GM19023 (cell line): ENCODE data around the gene SELENOP.
"Not testable (repeated sequence)": the region's sequence is repeated elsewhere in the genome, so short reads cannot be mapped to it uniquely, and the experiment has no call there.

Experiments used
- ATAC-seq: cut with Tn5 transposase; IDR thresholded peaks from one replicate; pipeline ENCODE4 v1.9.1; 2021; ENCODE audit warnings: mild to moderate bottlenecking, moderate library complexity; ENCODE audit not compliant: unreplicated experiment

The SELENOP gene

GRCh38 chr5:42828671-42829070, 17.0 kb upstream of the SELENOP start:
- ATAC-seq: no peak

- no peak for ATAC-seq
Measured at GRCh38 chr5:42826757-42827515, 15.2 kb upstream of the SELENOP start.

GRCh38 chr5:42825422-42826148, 13.9 kb upstream of the SELENOP start:
- no peak for ATAC-seq

GRCh38 chr5:42824347-42824976, 12.8 kb upstream of the SELENOP start:
- ATAC-seq: no peak

- no peak for ATAC-seq
Measured at GRCh38 chr5:42822548-42822947, 10.9 kb upstream of the SELENOP start.

GRCh38 chr5:42819745-42820144, 8.1 kb upstream of the SELENOP start:
- ATAC-seq: no peak

GRCh38 chr5:42816546-42816945, 4.9 kb upstream of the SELENOP start:
- not testable (repeated sequence) for ATAC-seq

GRCh38 chr5:42813533-42813932, 1.8 kb upstream of the SELENOP start:
- ATAC-seq: no peak

GRCh38 chr5:42812620-42813019, 928 bp upstream of the SELENOP start:
- ATAC-seq: no peak

GRCh38 chr5:42810834-42811590, 680 bp downstream of the SELENOP start:
- ATAC-seq: no peak

- no peak for ATAC-seq
Measured at GRCh38 chr5:42808888-42809611, 2.6 kb downstream of the SELENOP start.

- ATAC-seq: no peak
Measured at GRCh38 chr5:42807722-42808447, 3.8 kb downstream of the SELENOP start.

GRCh38 chr5:42806701-42807262, 4.9 kb downstream of the SELENOP start:
- ATAC-seq: no peak

- ATAC-seq: no peak
Measured at GRCh38 chr5:42806004-42806700, 5.5 kb downstream of the SELENOP start.

- ATAC-seq: no peak
Measured at GRCh38 chr5:42804717-42805339, 6.9 kb downstream of the SELENOP start.

GRCh38 chr5:42801516-42802166, 10.1 kb downstream of the SELENOP start:
- ATAC-seq: no peak

- no peak for ATAC-seq
Measured at GRCh38 chr5:42800748-42801330, 10.9 kb downstream of the SELENOP start.
